ENCODE measurements around the gene ACHE.

- TF ChIP-seq, protein P1, sequence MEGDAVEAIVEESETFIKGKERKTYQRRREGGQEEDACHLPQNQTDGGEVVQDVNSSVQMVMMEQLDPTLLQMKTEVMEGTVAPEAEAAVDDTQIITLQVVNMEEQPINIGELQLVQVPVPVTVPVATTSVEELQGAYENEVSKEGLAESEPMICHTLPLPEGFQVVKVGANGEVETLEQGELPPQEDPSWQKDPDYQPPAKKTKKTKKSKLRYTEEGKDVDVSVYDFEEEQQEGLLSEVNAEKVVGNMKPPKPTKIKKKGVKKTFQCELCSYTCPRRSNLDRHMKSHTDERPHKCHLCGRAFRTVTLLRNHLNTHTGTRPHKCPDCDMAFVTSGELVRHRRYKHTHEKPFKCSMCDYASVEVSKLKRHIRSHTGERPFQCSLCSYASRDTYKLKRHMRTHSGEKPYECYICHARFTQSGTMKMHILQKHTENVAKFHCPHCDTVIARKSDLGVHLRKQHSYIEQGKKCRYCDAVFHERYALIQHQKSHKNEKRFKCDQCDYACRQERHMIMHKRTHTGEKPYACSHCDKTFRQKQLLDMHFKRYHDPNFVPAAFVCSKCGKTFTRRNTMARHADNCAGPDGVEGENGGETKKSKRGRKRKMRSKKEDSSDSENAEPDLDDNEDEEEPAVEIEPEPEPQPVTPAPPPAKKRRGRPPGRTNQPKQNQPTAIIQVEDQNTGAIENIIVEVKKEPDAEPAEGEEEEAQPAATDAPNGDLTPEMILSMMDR (IDR thresholded peaks at IDR 0.05), result no peak
- TF ChIP-seq YY1 (IDR thresholded peaks at IDR 0.05; ENCODE audit: low read depth), result no peak
- TF ChIP-seq ELF1 (IDR thresholded peaks at IDR 0.05), result no peak
- no peak for TF ChIP-seq PBX3 (IDR thresholded peaks at IDR 0.05)
- TF ChIP-seq, protein P2, sequence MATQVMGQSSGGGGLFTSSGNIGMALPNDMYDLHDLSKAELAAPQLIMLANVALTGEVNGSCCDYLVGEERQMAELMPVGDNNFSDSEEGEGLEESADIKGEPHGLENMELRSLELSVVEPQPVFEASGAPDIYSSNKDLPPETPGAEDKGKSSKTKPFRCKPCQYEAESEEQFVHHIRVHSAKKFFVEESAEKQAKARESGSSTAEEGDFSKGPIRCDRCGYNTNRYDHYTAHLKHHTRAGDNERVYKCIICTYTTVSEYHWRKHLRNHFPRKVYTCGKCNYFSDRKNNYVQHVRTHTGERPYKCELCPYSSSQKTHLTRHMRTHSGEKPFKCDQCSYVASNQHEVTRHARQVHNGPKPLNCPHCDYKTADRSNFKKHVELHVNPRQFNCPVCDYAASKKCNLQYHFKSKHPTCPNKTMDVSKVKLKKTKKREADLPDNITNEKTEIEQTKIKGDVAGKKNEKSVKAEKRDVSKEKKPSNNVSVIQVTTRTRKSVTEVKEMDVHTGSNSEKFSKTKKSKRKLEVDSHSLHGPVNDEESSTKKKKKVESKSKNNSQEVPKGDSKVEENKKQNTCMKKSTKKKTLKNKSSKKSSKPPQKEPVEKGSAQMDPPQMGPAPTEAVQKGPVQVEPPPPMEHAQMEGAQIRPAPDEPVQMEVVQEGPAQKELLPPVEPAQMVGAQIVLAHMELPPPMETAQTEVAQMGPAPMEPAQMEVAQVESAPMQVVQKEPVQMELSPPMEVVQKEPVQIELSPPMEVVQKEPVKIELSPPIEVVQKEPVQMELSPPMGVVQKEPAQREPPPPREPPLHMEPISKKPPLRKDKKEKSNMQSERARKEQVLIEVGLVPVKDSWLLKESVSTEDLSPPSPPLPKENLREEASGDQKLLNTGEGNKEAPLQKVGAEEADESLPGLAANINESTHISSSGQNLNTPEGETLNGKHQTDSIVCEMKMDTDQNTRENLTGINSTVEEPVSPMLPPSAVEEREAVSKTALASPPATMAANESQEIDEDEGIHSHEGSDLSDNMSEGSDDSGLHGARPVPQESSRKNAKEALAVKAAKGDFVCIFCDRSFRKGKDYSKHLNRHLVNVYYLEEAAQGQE (IDR thresholded peaks at IDR 0.05; ENCODE audit: low read depth, low read length), result no peak
- no peak for TF ChIP-seq EZH2phosphoT487 (IDR thresholded peaks at IDR 0.05; ENCODE audit: borderline replicate concordance, low read depth)
- TF ChIP-seq MXI1 (IDR thresholded peaks at IDR 0.05; ENCODE audit: low read depth, low read length), result no peak
- TF ChIP-seq TEAD4 (IDR thresholded peaks at IDR 0.05; ENCODE audit: borderline replicate concordance, insufficient read depth), result no peak
- TF ChIP-seq GABPA (IDR thresholded peaks at IDR 0.05; ENCODE audit: low read depth), result no peak
- TF ChIP-seq, protein P3, sequence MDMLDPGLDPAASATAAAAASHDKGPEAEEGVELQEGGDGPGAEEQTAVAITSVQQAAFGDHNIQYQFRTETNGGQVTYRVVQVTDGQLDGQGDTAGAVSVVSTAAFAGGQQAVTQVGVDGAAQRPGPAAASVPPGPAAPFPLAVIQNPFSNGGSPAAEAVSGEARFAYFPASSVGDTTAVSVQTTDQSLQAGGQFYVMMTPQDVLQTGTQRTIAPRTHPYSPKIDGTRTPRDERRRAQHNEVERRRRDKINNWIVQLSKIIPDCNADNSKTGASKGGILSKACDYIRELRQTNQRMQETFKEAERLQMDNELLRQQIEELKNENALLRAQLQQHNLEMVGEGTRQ (IDR thresholded peaks at IDR 0.05; ENCODE audit: borderline replicate concordance, low read depth, low read length), result no peak
- TF ChIP-seq NRF1 (IDR thresholded peaks at IDR 0.05; ENCODE audit: low read depth, low read length), result no peak
- no peak for TF ChIP-seq TAF1 (IDR thresholded peaks at IDR 0.05; ENCODE audit: borderline replicate concordance, low read depth, low read length)
- no peak for TF ChIP-seq TCF12 (IDR thresholded peaks at IDR 0.05)
- TF ChIP-seq POLR2AphosphoS5 (IDR thresholded peaks at IDR 0.05; ENCODE audit: low read depth, low read length), result no peak
Measured at GRCh38 chr7:100911484-100911883, 15.8 kb upstream of the ACHE start.

All from SK-N-SH (cell line).